ENCODE measurements around the gene TMEM229B. TPM values are rescaled to one million over a fixed set of nuclear protein-coding genes. Genes with fewer than 3 reads are reported as not detected.
A peak's percentile ranks its signal among the peaks of the same experiment; 100 is the strongest.

TMEM229B gene
- total and polyA plus RNA-seq, 2 experiments from 2014 or later = 18.3 to 25.6 TPM

DNA sequence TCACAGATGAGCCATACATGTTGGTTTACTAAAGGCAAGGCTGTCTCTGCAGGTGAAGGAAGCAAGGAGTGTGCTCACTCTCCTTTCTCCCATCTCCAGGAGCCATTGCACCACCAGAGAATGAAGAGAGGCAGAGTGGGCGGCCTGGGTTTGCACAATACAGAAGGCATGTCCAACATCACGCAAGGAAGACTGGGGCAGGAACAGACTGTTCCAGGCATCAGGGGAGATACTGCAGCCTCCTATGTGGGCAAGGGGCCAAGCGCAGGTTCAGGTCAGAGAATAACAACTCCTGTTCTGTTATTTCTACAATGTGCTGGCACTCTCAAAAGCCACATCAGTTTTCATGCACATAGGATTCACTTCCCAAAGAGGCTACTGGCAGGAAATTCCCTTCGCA, 1.7 kb upstream of the TMEM229B start:
- TF ChIP-seq EZH2phosphoT487 (IDR thresholded peaks at IDR 0.05; ENCODE audit: low read depth, severe bottlenecking, unreplicated experiment) (no peak), CTCF (IDR thresholded peaks at IDR 0.05; ENCODE audit: poor library complexity) (no peak), EZH2 (IDR thresholded peaks at IDR 0.05; ENCODE audit: borderline replicate concordance) (no peak)
- H3K4me3 ChIP-seq = no peak overlapping the region
- WGBS (ENCODE audit: low lambda C conversion rate, missing lambda C conversion rate) = 85% methylated on average over 4 of the region's 4 CpGs
- H3K4me2 ChIP-seq = no peak overlapping the region
- no peaks in the 10 kb centered on the region for H4K20me1 ChIP-seq (ENCODE audit: insufficient read depth, poor library complexity, severe bottlenecking)
- DNase-seq (ENCODE audit: low spot score) = peak; percentile 39
- no peaks in the 10 kb centered on the region for H3K9me2 ChIP-seq (replicated peaks; ENCODE audit: insufficient read depth)
- no peaks in the 10 kb centered on the region for H3K79me2 ChIP-seq
- no peak overlapping the region for H3K27ac ChIP-seq
- no peaks in the 10 kb centered on the region for H3K9me3 ChIP-seq (ENCODE audit: low read depth)
- peaks cover 8% of the 10 kb centered on the region for H3K4me1 ChIP-seq (ENCODE audit: insufficient read depth)
- H3K27me3 ChIP-seq = no peaks in the 10 kb centered on the region
- H3K36me3 ChIP-seq (replicated peaks; ENCODE audit: insufficient read depth, low read depth) = no peaks in the 10 kb centered on the region
- no peak overlapping the region for H2AFZ ChIP-seq

- no peaks in the 10 kb centered on the region for H4K20me1 ChIP-seq (ENCODE audit: insufficient read depth, poor library complexity, severe bottlenecking)
- no peak overlapping the region for H3K27ac ChIP-seq
- H2AFZ ChIP-seq = no peak overlapping the region
- peaks cover 6% of the 10 kb centered on the region for H3K4me1 ChIP-seq (ENCODE audit: insufficient read depth)
- no peak overlapping the region for H3K4me2 ChIP-seq
- no peaks in the 10 kb centered on the region for H3K36me3 ChIP-seq (replicated peaks; ENCODE audit: insufficient read depth, low read depth)
- no peaks in the 10 kb centered on the region for H3K79me2 ChIP-seq
- H3K4me3 ChIP-seq = no peak overlapping the region
- TF ChIP-seq EZH2 (IDR thresholded peaks at IDR 0.05; ENCODE audit: borderline replicate concordance) = no peak
- no peak for TF ChIP-seq EZH2phosphoT487 (IDR thresholded peaks at IDR 0.05; ENCODE audit: low read depth, severe bottlenecking, unreplicated experiment)
- TF ChIP-seq CTCF (IDR thresholded peaks at IDR 0.05; ENCODE audit: poor library complexity) = no peak
- WGBS (ENCODE audit: low lambda C conversion rate, missing lambda C conversion rate) = 94% methylated on average over 4 of the region's 4 CpGs
- H3K9me3 ChIP-seq (ENCODE audit: low read depth) = no peaks in the 10 kb centered on the region
- H3K9me2 ChIP-seq (replicated peaks; ENCODE audit: insufficient read depth) = no peaks in the 10 kb centered on the region
- DNase-seq (ENCODE audit: low spot score) = no peak
- H3K27me3 ChIP-seq = no peaks in the 10 kb centered on the region
Observed at GRCh38 chr14:67487332-67487731, 1.2 kb downstream of the TMEM229B start.

DNA sequence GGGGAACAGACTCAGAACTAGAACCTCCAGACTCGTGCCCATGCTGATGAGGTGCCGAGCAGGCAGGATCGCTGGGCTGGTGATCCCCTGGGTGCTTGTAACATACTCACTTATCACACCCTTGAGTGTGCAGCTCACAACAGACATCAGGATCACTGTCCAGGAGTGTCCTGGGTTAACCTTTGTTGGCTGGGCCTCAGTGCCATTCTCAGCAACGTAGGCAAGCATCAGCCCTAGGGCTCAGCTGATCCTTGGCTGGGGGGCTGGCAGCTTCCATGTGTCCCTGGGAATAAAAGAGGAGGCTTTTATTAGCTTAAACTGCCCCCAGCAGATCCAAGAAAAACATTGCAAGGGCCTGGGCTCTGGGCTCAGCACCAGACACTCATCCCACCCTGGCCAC, 1.6 kb downstream of the TMEM229B start:
- Histone ChIP-seq H3K36me3 (replicated peaks; ENCODE audit: insufficient read depth, low read depth) (no peaks in the 10 kb centered on the region), H3K4me3 (no peak overlapping the region), H3K27me3 (no peaks in the 10 kb centered on the region), H4K20me1 (ENCODE audit: insufficient read depth, poor library complexity, severe bottlenecking) (no peaks in the 10 kb centered on the region), H3K4me1 (ENCODE audit: insufficient read depth) (peaks cover 2% of the 10 kb centered on the region), H3K79me2 (no peaks in the 10 kb centered on the region), H2AFZ (no peak overlapping the region), H3K27ac (no peak overlapping the region), H3K4me2 (no peak overlapping the region), H3K9me2 (replicated peaks; ENCODE audit: insufficient read depth) (no peaks in the 10 kb centered on the region), H3K9me3 (ENCODE audit: low read depth) (no peaks in the 10 kb centered on the region)
- TF ChIP-seq EZH2 (IDR thresholded peaks at IDR 0.05; ENCODE audit: borderline replicate concordance) = no peak
- no peak for TF ChIP-seq EZH2phosphoT487 (IDR thresholded peaks at IDR 0.05; ENCODE audit: low read depth, severe bottlenecking, unreplicated experiment)
- no peak for TF ChIP-seq CTCF (IDR thresholded peaks at IDR 0.05; ENCODE audit: poor library complexity)
- WGBS (ENCODE audit: low lambda C conversion rate, missing lambda C conversion rate) = 84% methylated on average over 4 of the region's 4 CpGs
- no peak for DNase-seq (ENCODE audit: low spot score)
